Activated naive CD8-positive, alpha-beta T cell (primary cell): Measurements from ENCODE around the gene OSBPL10.

ENCODE experiments used
- H3K27ac Mint-ChIP-seq: one replicate; pipeline ENCODE4 v1.8.0; 2021; ENCODE audit warnings: mixed read lengths
- H3K27me3 Mint-ChIP-seq: one replicate; pipeline ENCODE4 v1.8.0; 2021; ENCODE audit warnings: mixed read lengths
- H3K36me3 Mint-ChIP-seq: one replicate; pipeline ENCODE4 v1.8.0; 2021; ENCODE audit warnings: mixed read lengths
- H3K4me1 Mint-ChIP-seq: one replicate; pipeline ENCODE4 v1.8.0; 2021; ENCODE audit warnings: low read depth, mixed read lengths
- H3K4me3 Mint-ChIP-seq: one replicate; pipeline ENCODE4 v1.8.0; 2021; ENCODE audit warnings: mild to moderate bottlenecking, mixed read lengths
- H3K9me3 Mint-ChIP-seq: one replicate; pipeline ENCODE4 v1.8.0; 2021; ENCODE audit warnings: low read depth, mixed read lengths

Gene OSBPL10

GRCh38 chr3:31755926-31756658 lies 225.0 kb downstream of the OSBPL10 start:
- Mint-ChIP-seq H3K36me3 (no peaks in the 10 kb centered on the region), H3K9me3 (no peaks in the 10 kb centered on the region), H3K27ac (peak overlapping the region; percentile 58), H3K4me3 (peak overlapping the region; percentile 24), H3K4me1 (peaks cover 16% of the 10 kb centered on the region), H3K27me3 (peaks cover 1% of the 10 kb centered on the region)

- Mint-ChIP-seq H3K27me3 (peaks cover 1% of the 10 kb centered on the region), H3K4me1 (peaks cover 16% of the 10 kb centered on the region), H3K27ac (peak overlapping the region; percentile 17), H3K9me3 (no peaks in the 10 kb centered on the region), H3K4me3 (no peak overlapping the region), H3K36me3 (no peaks in the 10 kb centered on the region)
These were observed 226.3 kb downstream of the OSBPL10 start for GRCh38 chr3:31754575-31755278.

- Mint-ChIP-seq H3K27me3 (peaks cover 1% of the 10 kb centered on the region), H3K4me1 (peaks cover 16% of the 10 kb centered on the region), H3K4me3 (no peak overlapping the region), H3K27ac (no peak overlapping the region), H3K9me3 (no peaks in the 10 kb centered on the region), H3K36me3 (no peaks in the 10 kb centered on the region)
These were observed 228.0 kb downstream of the OSBPL10 start for GRCh38 chr3:31753050-31753425.

GRCh38 chr3:31752305-31753049 lies 228.6 kb downstream of the OSBPL10 start:
- no peaks in the 10 kb centered on the region for H3K36me3 Mint-ChIP-seq
- no peak overlapping the region for H3K27ac Mint-ChIP-seq
- peaks cover 16% of the 10 kb centered on the region for H3K4me1 Mint-ChIP-seq
- H3K27me3 Mint-ChIP-seq: peaks cover 1% of the 10 kb centered on the region
- no peaks in the 10 kb centered on the region for H3K9me3 Mint-ChIP-seq
- no peak overlapping the region for H3K4me3 Mint-ChIP-seq

GRCh38 chr3:31750341-31750740 lies 230.7 kb downstream of the OSBPL10 start:
- Mint-ChIP-seq H3K4me1 (peaks cover 2% of the 10 kb centered on the region), H3K27me3 (peaks cover 1% of the 10 kb centered on the region), H3K27ac (no peak overlapping the region), H3K4me3 (no peak overlapping the region), H3K36me3 (no peaks in the 10 kb centered on the region), H3K9me3 (no peaks in the 10 kb centered on the region)

GRCh38 chr3:31748933-31749295 lies 232.1 kb downstream of the OSBPL10 start:
- Mint-ChIP-seq H3K4me1 (no peaks in the 10 kb centered on the region), H3K27ac (no peak overlapping the region), H3K27me3 (peaks cover 1% of the 10 kb centered on the region), H3K4me3 (no peak overlapping the region), H3K36me3 (no peaks in the 10 kb centered on the region), H3K9me3 (no peaks in the 10 kb centered on the region)

- Mint-ChIP-seq H3K27ac (no peak overlapping the region), H3K9me3 (no peaks in the 10 kb centered on the region), H3K4me1 (no peaks in the 10 kb centered on the region), H3K27me3 (peaks cover 1% of the 10 kb centered on the region), H3K4me3 (no peak overlapping the region), H3K36me3 (no peaks in the 10 kb centered on the region)
These were observed 232.7 kb downstream of the OSBPL10 start for GRCh38 chr3:31748281-31748932.

- no peak overlapping the region for H3K4me3 Mint-ChIP-seq
- no peaks in the 10 kb centered on the region for H3K4me1 Mint-ChIP-seq
- no peaks in the 10 kb centered on the region for H3K36me3 Mint-ChIP-seq
- H3K27ac Mint-ChIP-seq: no peak overlapping the region
- peaks cover 1% of the 10 kb centered on the region for H3K27me3 Mint-ChIP-seq
- no peaks in the 10 kb centered on the region for H3K9me3 Mint-ChIP-seq
These were observed 233.3 kb downstream of the OSBPL10 start for GRCh38 chr3:31747785-31748184.

GRCh38 chr3:31744913-31745312 lies 236.1 kb downstream of the OSBPL10 start:
- Mint-ChIP-seq H3K4me1 (no peaks in the 10 kb centered on the region), H3K9me3 (no peaks in the 10 kb centered on the region), H3K27ac (no peak overlapping the region), H3K4me3 (no peak overlapping the region), H3K27me3 (no peaks in the 10 kb centered on the region), H3K36me3 (no peaks in the 10 kb centered on the region)

- no peaks in the 10 kb centered on the region for H3K36me3 Mint-ChIP-seq
- H3K4me1 Mint-ChIP-seq: no peaks in the 10 kb centered on the region
- H3K27me3 Mint-ChIP-seq: no peaks in the 10 kb centered on the region
- H3K27ac Mint-ChIP-seq: no peak overlapping the region
- no peaks in the 10 kb centered on the region for H3K9me3 Mint-ChIP-seq
- H3K4me3 Mint-ChIP-seq: no peak overlapping the region
These were observed 237.6 kb downstream of the OSBPL10 start for GRCh38 chr3:31743331-31744089.

- Mint-ChIP-seq H3K9me3 (no peaks in the 10 kb centered on the region), H3K36me3 (no peaks in the 10 kb centered on the region), H3K27me3 (peaks cover under 1% of the 10 kb centered on the region), H3K4me1 (no peaks in the 10 kb centered on the region), H3K4me3 (no peak overlapping the region), H3K27ac (no peak overlapping the region)
These were observed 240.7 kb downstream of the OSBPL10 start for GRCh38 chr3:31740397-31740796.

GRCh38 chr3:31738412-31738811 lies 242.7 kb downstream of the OSBPL10 start:
- peaks cover 4% of the 10 kb centered on the region for H3K27me3 Mint-ChIP-seq
- H3K9me3 Mint-ChIP-seq: no peaks in the 10 kb centered on the region
- no peak overlapping the region for H3K27ac Mint-ChIP-seq
- no peaks in the 10 kb centered on the region for H3K36me3 Mint-ChIP-seq
- H3K4me3 Mint-ChIP-seq: no peak overlapping the region
- H3K4me1 Mint-ChIP-seq: no peaks in the 10 kb centered on the region

- H3K36me3 Mint-ChIP-seq: no peaks in the 10 kb centered on the region
These were observed 245.4 kb downstream of the OSBPL10 start for GRCh38 chr3:31735667-31736066.

GRCh38 chr3:31733234-31733667 lies 247.8 kb downstream of the OSBPL10 start:
- H3K27ac Mint-ChIP-seq: no peak overlapping the region
- H3K36me3 Mint-ChIP-seq: no peaks in the 10 kb centered on the region
- no peaks in the 10 kb centered on the region for H3K4me1 Mint-ChIP-seq
- peaks cover 4% of the 10 kb centered on the region for H3K27me3 Mint-ChIP-seq
- H3K4me3 Mint-ChIP-seq: no peak overlapping the region
- no peaks in the 10 kb centered on the region for H3K9me3 Mint-ChIP-seq

More at GRCh38 chr3:31735667-31736066, 245.4 kb downstream of the OSBPL10 start:
- no peaks in the 10 kb centered on the region for H3K4me1 Mint-ChIP-seq
- H3K9me3 Mint-ChIP-seq: no peaks in the 10 kb centered on the region
- peaks cover 4% of the 10 kb centered on the region for H3K27me3 Mint-ChIP-seq
- H3K4me3 Mint-ChIP-seq: no peak overlapping the region
- no peak overlapping the region for H3K27ac Mint-ChIP-seq
